Endothelial cell of umbilical vein (primary cell): Measurements from ENCODE around the gene COMMD2.

Source experiments
- EZH2 ChIP-seq: IDR thresholded peaks from 2 replicates; pipeline ENCODE4 v1.6.1; 2012; ENCODE audit warnings: borderline replicate concordance, low read depth, mild to moderate bottlenecking, moderate library complexity, low read length, inconsistent platforms; ENCODE audit not compliant: severe bottlenecking
- FOS ChIP-seq: IDR thresholded peaks from 2 replicates; pipeline ENCODE4 v1.6.1; 2011; ENCODE audit warnings: mild to moderate bottlenecking, low read length, moderate library complexity, borderline replicate concordance; ENCODE audit not compliant: insufficient read depth
- POLR2AphosphoS5 ChIP-seq: IDR thresholded peaks from 2 replicates; pipeline ENCODE4 v1.6.1; 2012; ENCODE audit warnings: low read depth, mild to moderate bottlenecking, control low read depth, low read length, moderate library complexity; ENCODE audit not compliant: insufficient read depth
- TF ChIP-seq, protein P1 (sequence below), 2 donors: IDR thresholded peaks; 1 replicate in 1 of 2; 2 replicates in 1 of 2; pipeline ENCODE4 v1.5.1; 2011; ENCODE audit warnings: low read length in 2 of 2, mild to moderate bottlenecking in 2 of 2, moderate library complexity in 2 of 2, control low read depth in 1 of 2, inconsistent platforms in 1 of 2, low read depth in 1 of 2; ENCODE audit not compliant: insufficient read depth in 1 of 2; ENCODE audit errors: extremely low read depth in 1 of 2

- TF ChIP-seq, protein P1, sequence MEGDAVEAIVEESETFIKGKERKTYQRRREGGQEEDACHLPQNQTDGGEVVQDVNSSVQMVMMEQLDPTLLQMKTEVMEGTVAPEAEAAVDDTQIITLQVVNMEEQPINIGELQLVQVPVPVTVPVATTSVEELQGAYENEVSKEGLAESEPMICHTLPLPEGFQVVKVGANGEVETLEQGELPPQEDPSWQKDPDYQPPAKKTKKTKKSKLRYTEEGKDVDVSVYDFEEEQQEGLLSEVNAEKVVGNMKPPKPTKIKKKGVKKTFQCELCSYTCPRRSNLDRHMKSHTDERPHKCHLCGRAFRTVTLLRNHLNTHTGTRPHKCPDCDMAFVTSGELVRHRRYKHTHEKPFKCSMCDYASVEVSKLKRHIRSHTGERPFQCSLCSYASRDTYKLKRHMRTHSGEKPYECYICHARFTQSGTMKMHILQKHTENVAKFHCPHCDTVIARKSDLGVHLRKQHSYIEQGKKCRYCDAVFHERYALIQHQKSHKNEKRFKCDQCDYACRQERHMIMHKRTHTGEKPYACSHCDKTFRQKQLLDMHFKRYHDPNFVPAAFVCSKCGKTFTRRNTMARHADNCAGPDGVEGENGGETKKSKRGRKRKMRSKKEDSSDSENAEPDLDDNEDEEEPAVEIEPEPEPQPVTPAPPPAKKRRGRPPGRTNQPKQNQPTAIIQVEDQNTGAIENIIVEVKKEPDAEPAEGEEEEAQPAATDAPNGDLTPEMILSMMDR (IDR thresholded peaks at IDR 0.05; ENCODE audit: extremely low read depth in 1 of 2, insufficient read depth in 1 of 2, low read depth in 1 of 2, low read length in 2 of 2) = no peak
- no peak for TF ChIP-seq FOS
- TF ChIP-seq EZH2 = no peak
- no peak for TF ChIP-seq POLR2AphosphoS5
These were observed 12.0 kb upstream of the COMMD2 start for GRCh38 chr3:149764302-149764701.
